Measurements from ENCODE around the gene ZNF670. TPM values are rescaled to one million over a fixed set of nuclear protein-coding genes. Genes with fewer than 3 reads are reported as not detected.
A peak's percentile ranks its signal among the peaks of the same experiment; 100 is the strongest.

The ZNF670 gene
- total and polyA plus RNA-seq, 9 of the 15 experiments (the other 6 are each of a cell fraction or from before 2014, with no cell fraction given) = 7.1 to 23.4 (median 11.8) TPM

DNA sequence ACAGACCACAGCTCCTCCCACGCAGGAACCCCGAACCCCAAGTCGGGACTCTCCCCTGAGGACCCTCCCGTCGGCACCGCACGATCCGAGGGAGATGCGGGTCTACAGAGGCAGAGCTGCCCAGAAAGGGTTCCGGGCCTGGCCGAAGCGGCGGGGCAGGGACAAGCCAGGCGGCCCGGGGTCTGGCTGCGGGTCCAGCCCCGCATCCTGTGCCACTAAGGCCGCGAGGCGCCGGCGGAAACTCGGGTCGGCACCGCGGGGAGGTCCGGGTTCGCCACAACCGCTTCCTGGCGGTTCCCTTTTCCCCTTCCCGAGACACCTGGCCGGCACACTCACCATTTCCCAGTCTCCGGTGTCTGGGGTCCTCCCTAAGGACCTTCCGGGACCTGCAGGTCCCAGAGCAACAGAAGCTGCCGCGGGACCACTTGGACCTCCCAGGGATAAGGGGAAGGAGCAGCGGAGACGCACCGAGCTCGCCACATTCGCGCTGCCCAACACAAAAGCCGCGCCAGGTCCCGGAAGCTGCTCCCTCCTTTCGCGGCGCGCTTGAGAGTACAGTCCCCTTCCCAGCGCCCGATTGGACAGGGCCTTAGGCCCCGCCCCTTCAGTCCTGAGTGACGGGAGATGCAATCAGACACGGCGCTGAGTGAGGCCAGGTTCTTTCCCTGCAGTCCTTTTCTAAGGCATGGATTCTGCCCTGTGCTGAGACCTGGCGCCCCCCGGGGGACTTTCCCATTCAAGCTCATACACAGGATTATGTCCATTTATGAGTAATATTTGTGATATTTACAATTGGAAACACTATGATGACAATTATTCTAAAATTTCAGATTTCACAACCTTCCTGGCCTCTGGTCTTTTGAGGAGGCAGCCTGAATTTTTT, at the start of gene ZNF670 (continued):
- TF ChIP-seq PURB (CRISPR knock-in tag; IDR thresholded peaks at IDR 0.05; ENCODE audit: low read depth) (no peak), ZNF431 (CRISPR knock-in tag; IDR thresholded peaks at IDR 0.05) (peak; percentile 20; the same call in 1 of the 2 replicates), MIER1 (IDR thresholded peaks at IDR 0.05; ENCODE audit: low read depth) (peak; percentile 56; the same call in 1 of the 2 replicates), CREB1 (IDR thresholded peaks at IDR 0.05) (peak; percentile 82), CREB1 (CRISPR knock-in tag; IDR thresholded peaks at IDR 0.05) (peak; percentile 68), ARID1B (IDR thresholded peaks at IDR 0.05) (no peak; the same call in 1 of the 2 replicates), RFX5 (IDR thresholded peaks at IDR 0.05; ENCODE audit: low read depth, low read length) (no peak), KLF1 (tag; IDR thresholded peaks at IDR 0.05) (0 out of 2 replicates have a peak, but pooled peaks have one; percentile 42), TRIM24 (IDR thresholded peaks at IDR 0.05) (peak in 1 of 2 experiments; percentile 85; a peak in 2 of 4 replicates), HMGN3 (IDR thresholded peaks at IDR 0.05; ENCODE audit: borderline replicate concordance, extremely low read depth, insufficient read length, low read depth, low read length) (peak; percentile 86), MAFF (IDR thresholded peaks at IDR 0.05; ENCODE audit: low read length) (no peak), ZNF444 (CRISPR knock-in tag; IDR thresholded peaks at IDR 0.05) (no peak), ZNF311 (CRISPR knock-in tag; IDR thresholded peaks at IDR 0.05) (no peak), CBX3 (IDR thresholded peaks at IDR 0.05; ENCODE audit: borderline replicate concordance in 1 of 2, low read length in 2 of 2) (no peak; a peak in 1 of 3 replicates), SETDB1 (IDR thresholded peaks at IDR 0.05; ENCODE audit: low read length) (peak; percentile 32), MEF2D (tag; conservative IDR thresholded peaks at IDR 0.05; ENCODE audit: low read depth) (no peak), SIN3B (IDR thresholded peaks at IDR 0.05; ENCODE audit: low read depth) (peak; percentile 5), HEY1 (CRISPR knock-in tag; IDR thresholded peaks at IDR 0.05; ENCODE audit: borderline replicate concordance) (peak; percentile 73; the same call in 1 of the 2 replicates)
- TF ChIP-seq, protein P1, sequence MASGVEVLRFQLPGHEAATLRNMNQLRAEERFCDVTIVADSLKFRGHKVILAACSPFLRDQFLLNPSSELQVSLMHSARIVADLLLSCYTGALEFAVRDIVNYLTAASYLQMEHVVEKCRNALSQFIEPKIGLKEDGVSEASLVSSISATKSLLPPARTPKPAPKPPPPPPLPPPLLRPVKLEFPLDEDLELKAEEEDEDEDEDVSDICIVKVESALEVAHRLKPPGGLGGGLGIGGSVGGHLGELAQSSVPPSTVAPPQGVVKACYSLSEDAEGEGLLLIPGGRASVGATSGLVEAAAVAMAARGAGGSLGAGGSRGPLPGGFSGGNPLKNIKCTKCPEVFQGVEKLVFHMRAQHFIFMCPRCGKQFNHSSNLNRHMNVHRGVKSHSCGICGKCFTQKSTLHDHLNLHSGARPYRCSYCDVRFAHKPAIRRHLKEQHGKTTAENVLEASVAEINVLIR (CRISPR knock-in tag; IDR thresholded peaks at IDR 0.05) = no peak; the same call in 1 of the 2 replicates
- TF ChIP-seq, protein P2, sequence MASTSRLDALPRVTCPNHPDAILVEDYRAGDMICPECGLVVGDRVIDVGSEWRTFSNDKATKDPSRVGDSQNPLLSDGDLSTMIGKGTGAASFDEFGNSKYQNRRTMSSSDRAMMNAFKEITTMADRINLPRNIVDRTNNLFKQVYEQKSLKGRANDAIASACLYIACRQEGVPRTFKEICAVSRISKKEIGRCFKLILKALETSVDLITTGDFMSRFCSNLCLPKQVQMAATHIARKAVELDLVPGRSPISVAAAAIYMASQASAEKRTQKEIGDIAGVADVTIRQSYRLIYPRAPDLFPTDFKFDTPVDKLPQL (IDR thresholded peaks at IDR 0.05; ENCODE audit: extremely low read depth, insufficient read length) = peak; percentile 70
- TF ChIP-seq, protein P3, sequence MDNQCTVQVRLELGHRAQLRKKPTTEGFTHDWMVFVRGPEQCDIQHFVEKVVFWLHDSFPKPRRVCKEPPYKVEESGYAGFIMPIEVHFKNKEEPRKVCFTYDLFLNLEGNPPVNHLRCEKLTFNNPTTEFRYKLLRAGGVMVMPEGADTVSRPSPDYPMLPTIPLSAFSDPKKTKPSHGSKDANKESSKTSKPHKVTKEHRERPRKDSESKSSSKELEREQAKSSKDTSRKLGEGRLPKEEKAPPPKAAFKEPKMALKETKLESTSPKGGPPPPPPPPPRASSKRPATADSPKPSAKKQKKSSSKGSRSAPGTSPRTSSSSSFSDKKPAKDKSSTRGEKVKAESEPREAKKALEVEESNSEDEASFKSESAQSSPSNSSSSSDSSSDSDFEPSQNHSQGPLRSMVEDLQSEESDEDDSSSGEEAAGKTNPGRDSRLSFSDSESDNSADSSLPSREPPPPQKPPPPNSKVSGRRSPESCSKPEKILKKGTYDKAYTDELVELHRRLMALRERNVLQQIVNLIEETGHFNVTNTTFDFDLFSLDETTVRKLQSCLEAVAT (IDR thresholded peaks at IDR 0.05) = peak; percentile 90 to 94
- TF ChIP-seq, protein P4, sequence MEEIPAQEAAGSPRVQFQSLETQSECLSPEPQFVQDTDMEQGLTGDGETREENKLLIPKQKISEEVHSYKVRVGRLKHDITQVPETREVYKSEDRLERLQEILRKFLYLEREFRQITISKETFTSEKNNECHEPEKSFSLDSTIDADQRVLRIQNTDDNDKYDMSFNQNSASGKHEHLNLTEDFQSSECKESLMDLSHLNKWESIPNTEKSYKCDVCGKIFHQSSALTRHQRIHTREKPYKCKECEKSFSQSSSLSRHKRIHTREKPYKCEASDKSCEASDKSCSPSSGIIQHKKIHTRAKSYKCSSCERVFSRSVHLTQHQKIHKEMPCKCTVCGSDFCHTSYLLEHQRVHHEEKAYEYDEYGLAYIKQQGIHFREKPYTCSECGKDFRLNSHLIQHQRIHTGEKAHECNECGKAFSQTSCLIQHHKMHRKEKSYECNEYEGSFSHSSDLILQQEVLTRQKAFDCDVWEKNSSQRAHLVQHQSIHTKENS (CRISPR knock-in tag; IDR thresholded peaks at IDR 0.05) = no peak
- TF ChIP-seq, protein P5, sequence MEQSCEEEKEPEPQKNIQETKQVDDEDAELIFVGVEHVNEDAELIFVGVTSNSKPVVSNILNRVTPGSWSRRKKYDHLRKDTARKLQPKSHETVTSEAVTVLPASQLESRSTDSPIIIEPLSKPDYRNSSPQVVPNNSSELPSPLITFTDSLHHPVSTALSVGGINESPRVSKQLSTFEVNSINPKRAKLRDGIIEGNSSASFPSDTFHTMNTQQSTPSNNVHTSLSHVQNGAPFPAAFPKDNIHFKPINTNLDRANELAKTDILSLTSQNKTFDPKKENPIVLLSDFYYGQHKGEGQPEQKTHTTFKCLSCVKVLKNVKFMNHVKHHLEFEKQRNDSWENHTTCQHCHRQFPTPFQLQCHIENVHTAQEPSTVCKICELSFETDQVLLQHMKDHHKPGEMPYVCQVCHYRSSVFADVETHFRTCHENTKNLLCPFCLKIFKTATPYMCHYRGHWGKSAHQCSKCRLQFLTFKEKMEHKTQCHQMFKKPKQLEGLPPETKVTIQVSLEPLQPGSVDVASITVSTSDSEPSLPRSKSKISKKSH (CRISPR knock-in tag; IDR thresholded peaks at IDR 0.05) = no peak

All from K562 (cell line).